Duodenal mucosa (tissue), 2 donors: Measurements from ENCODE around the gene TAF4B.
"Not testable (repeated sequence)": the region's sequence is repeated elsewhere in the genome, so short reads cannot be mapped to it uniquely, and the experiment has no call there.

Experiments
- H3K27ac ChIP-seq: one replicate; pipeline ENCODE4 v1.7.0; 2013; ENCODE audit warnings: low read depth, low read length
- H3K27me3 ChIP-seq, 2 donors: one replicate each; pipeline ENCODE4 v1.7.0; 2013; ENCODE audit warnings: low read length in 2 of 2, control low read depth in 1 of 2; ENCODE audit not compliant: insufficient read depth in 2 of 2, control insufficient read depth in 1 of 2
- H3K36me3 ChIP-seq, 2 donors: one replicate each; pipeline ENCODE4 v1.7.0; 2013; ENCODE audit warnings: low read length in 2 of 2, control low read depth in 1 of 2; ENCODE audit not compliant: insufficient read depth in 2 of 2, control insufficient read depth in 1 of 2
- H3K4me1 ChIP-seq, 2 donors: one replicate each; pipeline ENCODE4 v1.7.0; 2013; ENCODE audit warnings: low read length in 2 of 2, control low read depth in 1 of 2; ENCODE audit not compliant: insufficient read depth in 2 of 2, control insufficient read depth in 1 of 2
- H3K4me3 ChIP-seq, 2 donors: one replicate each; pipeline ENCODE4 v1.7.0; 2013; ENCODE audit warnings: low read length in 2 of 2, low read depth in 1 of 2
- H3K9ac ChIP-seq, 2 donors: one replicate each; pipeline ENCODE4 v1.7.0; 2013; ENCODE audit warnings: low read length in 2 of 2, low read depth in 1 of 2
- H3K9me3 ChIP-seq, 2 donors: one replicate each; pipeline ENCODE4 v1.7.0; 2013; ENCODE audit warnings: low read length in 2 of 2, control low read depth in 1 of 2; ENCODE audit not compliant: control insufficient read depth in 1 of 2

TAF4B gene

DNA sequence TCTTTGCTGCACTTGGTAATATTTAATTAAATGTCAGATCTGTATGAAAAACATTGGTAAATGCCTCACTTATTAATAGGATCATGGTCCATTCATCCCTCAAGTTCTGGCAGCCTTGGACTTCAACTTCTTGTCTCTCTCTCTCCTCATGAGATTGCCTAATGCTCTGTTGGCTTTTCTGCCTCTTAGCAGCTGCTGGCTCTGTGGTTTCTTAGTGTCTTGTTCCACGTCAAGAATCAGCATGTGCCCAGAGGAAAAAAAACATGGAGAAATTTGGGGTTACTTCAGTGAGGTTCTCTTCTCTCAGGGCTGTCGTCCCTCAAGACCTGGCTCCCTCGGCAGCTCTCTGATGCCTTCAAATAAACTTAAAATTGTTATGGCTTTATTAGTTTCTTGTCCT is 75.4 kb downstream of the TAF4B start:
- Histone ChIP-seq H3K9ac (no peak overlapping the region), H3K27ac (no peak overlapping the region), H3K9me3 (no peaks in the 10 kb centered on the region), H3K4me1 (no peaks in the 10 kb centered on the region), H3K36me3 (no peaks in the 10 kb centered on the region), H3K4me3 (no peak overlapping the region), H3K27me3 (no peaks in the 10 kb centered on the region)

DNA sequence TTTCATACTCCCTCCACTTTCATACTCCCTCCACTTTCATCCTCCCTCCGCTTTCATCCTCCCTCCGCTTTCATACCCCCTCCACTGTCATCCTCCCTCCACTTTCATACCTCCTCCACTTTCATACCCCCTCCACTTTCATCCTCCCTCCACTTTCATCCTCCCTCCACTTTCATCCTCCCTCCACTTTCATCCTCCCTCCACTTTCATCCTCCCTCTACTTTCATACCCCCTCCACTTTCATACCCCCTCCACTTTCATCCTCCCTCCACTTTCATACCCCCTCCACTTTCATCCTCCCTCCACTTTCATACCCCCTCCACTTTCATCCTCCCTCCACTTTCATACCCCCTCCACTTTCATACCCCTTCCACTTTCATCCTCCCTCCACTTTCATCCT is 77.0 kb downstream of the TAF4B start:
- H3K4me3 ChIP-seq, H3K4me1 ChIP-seq, H3K9me3 ChIP-seq, H3K27me3 ChIP-seq, H3K27ac ChIP-seq, H3K9ac ChIP-seq, H3K36me3 ChIP-seq: not testable (repeated sequence)

DNA sequence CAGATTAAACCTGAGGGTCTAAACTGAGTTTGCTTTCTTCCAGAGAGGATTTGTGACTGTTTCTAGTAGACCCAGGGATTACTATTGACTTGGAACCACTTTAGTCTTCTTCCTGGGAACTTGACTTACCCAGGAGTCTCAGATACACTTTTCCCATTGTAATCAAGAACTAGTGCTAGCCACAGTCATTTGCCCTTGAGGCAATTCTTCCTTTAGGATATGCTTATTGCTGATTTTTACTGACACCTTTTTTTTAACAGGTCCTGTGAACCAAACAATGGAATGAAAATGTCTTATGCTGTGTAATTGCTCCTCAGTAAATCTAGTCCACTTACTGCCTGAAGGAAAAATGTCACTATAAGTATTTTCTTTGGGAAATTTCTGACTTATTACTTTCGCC is 78.3 kb downstream of the TAF4B start:
- Histone ChIP-seq H3K4me3 (no peak overlapping the region), H3K9ac (no peak overlapping the region), H3K36me3 (no peaks in the 10 kb centered on the region), H3K9me3 (no peaks in the 10 kb centered on the region), H3K4me1 (no peaks in the 10 kb centered on the region), H3K27me3 (no peaks in the 10 kb centered on the region), H3K27ac (no peak overlapping the region)

DNA sequence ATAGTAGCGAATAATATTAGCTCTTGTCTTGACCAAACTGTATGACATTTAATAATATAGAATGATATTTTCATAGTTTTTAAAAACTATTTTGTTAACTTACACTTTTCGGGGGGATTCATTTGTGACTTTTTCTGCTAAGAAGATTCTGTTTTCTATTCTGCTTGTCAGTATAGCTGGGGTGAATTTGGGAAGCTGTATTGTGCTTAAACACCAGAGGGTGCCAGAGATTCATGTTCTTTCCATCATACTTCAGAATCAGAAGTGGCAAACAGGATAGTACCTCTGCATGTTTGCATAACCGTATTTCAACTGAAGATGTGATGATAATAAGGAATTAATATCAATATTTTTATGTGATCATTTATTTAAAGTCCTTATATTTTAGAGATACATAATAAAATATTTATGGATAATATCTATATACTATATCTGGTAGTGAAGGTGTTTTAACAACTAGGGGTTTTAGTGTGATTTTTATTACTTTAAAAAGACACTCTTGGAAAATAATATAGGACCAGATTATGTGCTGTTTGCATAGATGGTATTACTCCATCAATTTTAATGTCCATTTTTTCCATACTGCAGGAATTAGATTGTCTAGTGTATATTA is 81.0 kb downstream of the TAF4B start:
- no peak overlapping the region for H3K4me3 ChIP-seq
- no peaks in the 10 kb centered on the region for H3K36me3 ChIP-seq
- no peaks in the 10 kb centered on the region for H3K9me3 ChIP-seq
- H3K27ac ChIP-seq, result no peak overlapping the region
- no peaks in the 10 kb centered on the region for H3K4me1 ChIP-seq
- no peak overlapping the region for H3K9ac ChIP-seq
- no peaks in the 10 kb centered on the region for H3K27me3 ChIP-seq

DNA sequence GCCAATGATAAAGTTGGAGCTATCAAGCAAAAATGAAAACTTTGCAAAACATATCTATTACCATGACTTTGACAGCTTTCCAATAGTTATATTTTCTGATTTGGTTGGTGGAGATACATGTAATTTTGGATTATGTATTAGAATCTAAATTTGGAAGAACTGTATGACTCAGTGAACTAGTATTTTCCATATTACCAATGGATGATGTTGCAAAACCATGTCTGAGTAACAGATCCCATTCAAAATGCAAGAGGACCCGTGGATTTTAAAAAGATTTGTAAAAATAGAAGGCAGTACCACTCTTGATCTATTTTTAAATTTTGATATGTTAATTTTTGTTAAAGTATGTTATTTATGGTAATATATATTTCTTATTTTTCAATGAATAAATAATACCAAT is 83.0 kb downstream of the TAF4B start:
- no peaks in the 10 kb centered on the region for H3K36me3 ChIP-seq
- H3K4me1 ChIP-seq, result no peaks in the 10 kb centered on the region
- H3K9me3 ChIP-seq, result no peaks in the 10 kb centered on the region
- H3K9ac ChIP-seq, result no peak overlapping the region
- no peaks in the 10 kb centered on the region for H3K27me3 ChIP-seq
- H3K4me3 ChIP-seq, result no peak overlapping the region
- no peak overlapping the region for H3K27ac ChIP-seq

DNA sequence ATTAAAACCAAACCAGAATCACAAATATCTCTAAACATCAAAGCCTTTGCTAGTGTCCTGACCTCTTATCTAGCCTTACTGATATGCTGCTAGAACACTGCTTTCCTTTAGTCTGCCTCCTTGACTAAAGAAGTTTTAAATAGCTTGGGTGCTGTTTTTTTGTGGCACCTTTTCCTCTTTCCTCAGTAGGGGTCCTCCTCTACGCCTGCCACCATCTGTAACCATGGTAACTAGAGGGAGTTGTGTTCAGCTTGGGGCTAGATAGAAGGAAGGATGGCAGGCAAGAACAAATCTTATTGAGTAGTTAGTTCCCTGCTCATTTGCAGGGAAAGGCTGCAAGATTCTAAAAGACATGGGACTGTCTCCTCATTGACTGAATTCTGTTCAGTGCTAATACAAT is 86.0 kb downstream of the TAF4B start:
- H3K27ac ChIP-seq, result no peak overlapping the region
- no peak overlapping the region for H3K4me3 ChIP-seq
- no peaks in the 10 kb centered on the region for H3K27me3 ChIP-seq
- no peaks in the 10 kb centered on the region for H3K9me3 ChIP-seq
- no peak overlapping the region for H3K9ac ChIP-seq
- H3K4me1 ChIP-seq, result no peaks in the 10 kb centered on the region
- no peaks in the 10 kb centered on the region for H3K36me3 ChIP-seq

DNA sequence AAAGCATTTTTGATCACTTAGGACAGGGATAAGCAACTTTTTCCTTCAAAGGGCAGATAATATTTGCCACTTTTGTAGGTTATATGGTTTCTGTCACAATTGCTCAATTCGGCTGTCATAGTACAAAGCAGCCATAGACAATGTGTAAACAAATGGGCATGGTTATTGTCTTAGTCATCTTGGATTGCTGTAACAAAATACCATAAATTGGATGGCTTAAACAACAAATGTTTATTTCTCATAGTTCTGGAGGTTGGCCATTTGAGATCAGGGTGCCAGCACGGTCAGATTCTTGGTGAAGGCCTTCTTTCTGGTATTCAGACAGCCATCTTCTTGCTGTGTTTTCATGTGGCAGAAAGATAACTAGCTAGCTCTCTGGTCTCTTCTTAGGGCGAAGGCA is 91.2 kb downstream of the TAF4B start:
- Histone ChIP-seq H3K9ac (no peak overlapping the region), H3K27ac (no peak overlapping the region), H3K9me3 (no peaks in the 10 kb centered on the region), H3K27me3 (no peaks in the 10 kb centered on the region), H3K36me3 (no peaks in the 10 kb centered on the region), H3K4me1 (no peaks in the 10 kb centered on the region), H3K4me3 (no peak overlapping the region)

DNA sequence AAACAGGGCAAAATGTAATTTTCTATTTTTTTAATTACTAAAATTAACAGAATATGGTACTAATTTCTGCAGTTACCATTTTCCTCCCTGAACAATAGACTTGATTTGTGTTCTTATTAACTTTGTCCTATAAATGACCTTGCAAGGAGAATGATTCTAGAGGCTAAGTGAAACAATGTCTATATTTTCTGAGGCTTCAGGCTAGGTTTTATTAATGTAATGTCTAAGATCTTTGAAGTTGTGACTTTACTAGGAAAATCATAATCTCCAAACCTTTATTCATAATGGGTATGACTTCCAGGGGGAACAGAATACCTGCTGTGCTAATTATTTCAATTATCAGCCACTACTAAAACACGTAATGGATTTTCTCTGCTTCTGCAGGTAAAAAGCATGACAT is 94.4 kb downstream of the TAF4B start:
- Histone ChIP-seq H3K36me3 (no peaks in the 10 kb centered on the region), H3K27ac (no peak overlapping the region), H3K4me3 (no peak overlapping the region), H3K9ac (no peak overlapping the region), H3K4me1 (no peaks in the 10 kb centered on the region), H3K9me3 (no peaks in the 10 kb centered on the region), H3K27me3 (no peaks in the 10 kb centered on the region)

DNA sequence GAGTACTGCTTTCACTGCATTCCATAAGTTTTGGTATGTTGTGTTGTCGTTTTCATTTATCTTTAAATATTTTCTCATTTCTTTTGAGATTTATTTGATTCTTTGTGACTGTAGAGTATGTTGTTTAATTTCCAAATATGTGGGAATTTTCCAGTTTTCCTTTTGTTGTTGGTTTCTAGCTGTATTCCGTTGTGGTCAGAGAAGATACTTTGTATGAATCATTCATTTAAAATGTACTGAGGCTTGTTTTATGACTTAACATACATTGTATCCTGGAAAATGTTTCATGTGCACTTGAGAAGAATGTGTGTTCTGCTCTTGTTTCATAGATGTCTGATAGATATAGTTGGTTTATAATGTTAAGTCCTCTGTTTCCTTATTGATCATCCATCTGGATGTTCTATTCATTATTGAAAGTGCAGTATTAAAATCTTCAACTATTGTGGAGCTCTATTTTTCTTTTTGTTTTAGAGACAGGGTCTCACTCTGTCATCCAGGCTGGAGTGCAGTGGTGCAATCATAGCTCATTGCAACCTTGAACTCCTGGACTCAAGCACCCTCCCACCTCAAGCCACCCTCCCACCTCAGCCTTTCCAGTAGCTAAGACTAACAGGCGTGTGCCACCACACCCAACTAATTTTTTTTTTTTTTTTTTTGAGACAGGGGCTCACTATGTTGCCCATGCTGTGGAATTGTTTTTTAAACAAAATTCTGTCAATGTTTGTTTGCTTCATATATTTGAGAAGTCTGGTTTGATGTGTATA is 96.8 kb downstream of the TAF4B start:
- no peak overlapping the region for H3K9ac ChIP-seq
- H3K4me3 ChIP-seq, result no peak overlapping the region
- no peaks in the 10 kb centered on the region for H3K27me3 ChIP-seq
- H3K9me3 ChIP-seq, result no peaks in the 10 kb centered on the region
- H3K27ac ChIP-seq, result no peak overlapping the region
- H3K36me3 ChIP-seq, result no peaks in the 10 kb centered on the region
- H3K4me1 ChIP-seq, result no peaks in the 10 kb centered on the region

DNA sequence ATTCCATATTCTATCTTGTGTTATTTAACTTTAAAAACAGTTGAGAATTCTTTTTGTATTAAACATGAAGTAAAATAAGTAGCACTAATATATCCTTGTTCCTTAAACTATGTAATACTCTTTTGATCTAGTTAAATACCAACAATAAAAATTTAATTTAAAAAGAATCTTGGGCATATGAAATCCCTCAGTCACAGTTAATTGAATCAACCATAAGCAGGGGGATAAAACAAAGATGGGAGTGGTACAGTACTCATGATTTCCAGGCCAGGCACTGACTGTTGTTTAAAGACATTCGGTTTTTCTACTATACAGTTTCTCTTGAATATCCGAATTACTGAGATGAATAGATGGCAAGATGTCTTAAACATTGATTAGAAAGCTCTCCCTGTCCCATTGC is 99.5 kb downstream of the TAF4B start:
- Histone ChIP-seq H3K36me3 (no peaks in the 10 kb centered on the region), H3K9me3 (no peaks in the 10 kb centered on the region), H3K27me3 (no peaks in the 10 kb centered on the region), H3K4me1 (no peaks in the 10 kb centered on the region), H3K27ac (no peak overlapping the region), H3K9ac (no peak overlapping the region), H3K4me3 (no peak overlapping the region)
